ENCODE results near the gene TCAP.

- TF ChIP-seq CTCF (IDR thresholded peaks at IDR 0.05; ENCODE audit: low read depth, low read length, poor library complexity, severe bottlenecking) (no peak), EZH2phosphoT487 (IDR thresholded peaks at IDR 0.05; ENCODE audit: borderline replicate concordance, low read length) (no peak)
These were observed 46.8 kb upstream of the TCAP start for GRCh38 chr17:39618246-39618913.

Measured in DOHH2 (cell line).